Measurements from ENCODE around the gene FOXJ3.

FOXJ3 gene

GRCh38 chr1:42335050-42335808 is at the start of gene FOXJ3:
Gene FOXJ3 (minus strand): TSS chr1:42335235. CDS start chr1:42311093, 24,142 bp downstream.
- DNase-seq: peak; percentile 94

- DNase-seq: no peak
Observed at GRCh38 chr1:42381280-42381673, 46.2 kb upstream of the FOXJ3 start.

- peak; percentile 40 for DNase-seq
Observed at GRCh38 chr1:42380586-42381279, 45.7 kb upstream of the FOXJ3 start, which contains the start of gene RIMKLA. Gene RIMKLA (plus strand): TSS chr1:42380792. CDS start chr1:42380935, 143 bp downstream.

- DNase-seq: peak; percentile 11
Observed at GRCh38 chr1:42379794-42380585, 45.0 kb upstream of the FOXJ3 start.

GRCh38 chr1:42372796-42373195 is 37.8 kb upstream of the FOXJ3 start:
- DNase-seq: no peak

- DNase-seq: no peak
Observed at GRCh38 chr1:42370876-42371549, 36.0 kb upstream of the FOXJ3 start.

- no peak for DNase-seq
Observed at GRCh38 chr1:42369471-42369870, 34.4 kb upstream of the FOXJ3 start.

- no peak for DNase-seq
Observed at GRCh38 chr1:42368096-42368795, 33.2 kb upstream of the FOXJ3 start.

GRCh38 chr1:42365118-42365517 is 30.1 kb upstream of the FOXJ3 start:
- no peak for DNase-seq

- no peak for DNase-seq
Observed at GRCh38 chr1:42364542-42364941, 29.5 kb upstream of the FOXJ3 start.

- DNase-seq: no peak
Observed at GRCh38 chr1:42364089-42364488, 29.1 kb upstream of the FOXJ3 start.

- DNase-seq: no peak
Observed at GRCh38 chr1:42359466-42359865, 24.4 kb upstream of the FOXJ3 start.

- DNase-seq: no peak
Observed at GRCh38 chr1:42358791-42359190, 23.8 kb upstream of the FOXJ3 start.

- DNase-seq: no peak
Observed at GRCh38 chr1:42350086-42350485, 15.1 kb upstream of the FOXJ3 start.

- no peak for DNase-seq
Observed at GRCh38 chr1:42348498-42348897, 13.5 kb upstream of the FOXJ3 start.

GRCh38 chr1:42343049-42343448 is 8.0 kb upstream of the FOXJ3 start:
- no peak for DNase-seq

- no peak for DNase-seq
Observed at GRCh38 chr1:42340901-42341300, 5.9 kb upstream of the FOXJ3 start.

GRCh38 chr1:42340093-42340492 is 5.1 kb upstream of the FOXJ3 start:
- no peak for DNase-seq

GRCh38 chr1:42336978-42337377 is 1.9 kb upstream of the FOXJ3 start:
- DNase-seq: no peak

GRCh38 chr1:42335809-42336518 is 929 bp upstream of the FOXJ3 start:
- no peak for DNase-seq

GRCh38 chr1:42334240-42335049 is 590 bp downstream of the FOXJ3 start:
- DNase-seq: no peak
